ENCODE measurements around the gene CDYL2. TPM values are rescaled to one million over a fixed set of nuclear protein-coding genes. Genes with fewer than 3 reads are reported as not detected.

CDYL2 gene
- total and polyA plus RNA-seq, 2 experiments from 2014 or later: 0.74 to 0.95 TPM

DNA sequence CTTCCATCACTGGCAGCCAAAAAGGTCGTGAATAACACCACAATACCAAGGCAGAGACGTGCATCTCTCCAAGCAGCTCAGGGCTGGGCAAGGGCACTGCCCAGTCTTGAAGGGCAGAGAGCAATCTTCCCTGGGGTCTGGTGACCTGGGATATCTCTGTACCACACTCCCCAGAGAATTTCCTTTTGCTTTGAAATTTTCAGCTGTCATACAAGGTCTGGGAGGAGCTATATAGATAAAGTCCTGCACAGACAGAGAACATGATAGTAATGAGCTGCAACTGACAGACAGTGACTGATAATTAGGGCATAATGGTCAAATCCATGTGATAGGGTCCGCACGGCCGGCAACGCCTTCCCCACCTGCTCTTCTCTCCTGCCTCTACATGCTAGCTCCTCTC lies 195.5 kb downstream of the CDYL2 start:
- Histone ChIP-seq H3K36me3 (no peaks in the 10 kb centered on the region), H3K9me3 (ENCODE audit: low read depth) (no peaks in the 10 kb centered on the region), H3K27me3 (no peaks in the 10 kb centered on the region), H3K4me1 (ENCODE audit: low read depth) (no peaks in the 10 kb centered on the region), H3K27ac (no peak overlapping the region), H3K4me3 (no peak overlapping the region)
- TF ChIP-seq, protein P1, sequence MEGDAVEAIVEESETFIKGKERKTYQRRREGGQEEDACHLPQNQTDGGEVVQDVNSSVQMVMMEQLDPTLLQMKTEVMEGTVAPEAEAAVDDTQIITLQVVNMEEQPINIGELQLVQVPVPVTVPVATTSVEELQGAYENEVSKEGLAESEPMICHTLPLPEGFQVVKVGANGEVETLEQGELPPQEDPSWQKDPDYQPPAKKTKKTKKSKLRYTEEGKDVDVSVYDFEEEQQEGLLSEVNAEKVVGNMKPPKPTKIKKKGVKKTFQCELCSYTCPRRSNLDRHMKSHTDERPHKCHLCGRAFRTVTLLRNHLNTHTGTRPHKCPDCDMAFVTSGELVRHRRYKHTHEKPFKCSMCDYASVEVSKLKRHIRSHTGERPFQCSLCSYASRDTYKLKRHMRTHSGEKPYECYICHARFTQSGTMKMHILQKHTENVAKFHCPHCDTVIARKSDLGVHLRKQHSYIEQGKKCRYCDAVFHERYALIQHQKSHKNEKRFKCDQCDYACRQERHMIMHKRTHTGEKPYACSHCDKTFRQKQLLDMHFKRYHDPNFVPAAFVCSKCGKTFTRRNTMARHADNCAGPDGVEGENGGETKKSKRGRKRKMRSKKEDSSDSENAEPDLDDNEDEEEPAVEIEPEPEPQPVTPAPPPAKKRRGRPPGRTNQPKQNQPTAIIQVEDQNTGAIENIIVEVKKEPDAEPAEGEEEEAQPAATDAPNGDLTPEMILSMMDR (IDR thresholded peaks at IDR 0.05; ENCODE audit: low read depth, low read length): no peak
- no peak for DNase-seq (ENCODE audit: low read depth in 1 of 2, low spot score in 1 of 2)

DNA sequence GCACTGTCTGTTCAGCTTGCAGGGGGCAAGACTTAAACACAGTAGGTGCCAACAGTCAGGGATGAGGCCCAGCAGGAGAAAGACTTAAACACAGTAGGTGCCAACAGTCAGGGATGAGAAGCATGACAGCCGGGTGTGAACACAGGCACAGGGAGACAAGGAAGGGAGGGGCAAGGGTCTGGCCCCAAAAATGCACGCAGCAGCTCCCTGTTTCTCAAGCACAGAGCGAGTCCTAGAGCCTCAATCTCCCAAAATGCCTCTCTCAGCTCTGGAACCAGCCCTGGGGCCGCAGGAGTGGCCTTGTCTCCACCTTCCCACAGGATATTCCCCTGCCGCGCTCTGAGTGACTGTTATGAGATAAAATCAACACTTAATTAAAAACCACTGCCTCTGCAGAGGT lies 197.2 kb downstream of the CDYL2 start:
- H3K9me3 ChIP-seq (ENCODE audit: low read depth): no peaks in the 10 kb centered on the region
- no peak for DNase-seq (ENCODE audit: low read depth in 1 of 2, low spot score in 1 of 2)

DNA sequence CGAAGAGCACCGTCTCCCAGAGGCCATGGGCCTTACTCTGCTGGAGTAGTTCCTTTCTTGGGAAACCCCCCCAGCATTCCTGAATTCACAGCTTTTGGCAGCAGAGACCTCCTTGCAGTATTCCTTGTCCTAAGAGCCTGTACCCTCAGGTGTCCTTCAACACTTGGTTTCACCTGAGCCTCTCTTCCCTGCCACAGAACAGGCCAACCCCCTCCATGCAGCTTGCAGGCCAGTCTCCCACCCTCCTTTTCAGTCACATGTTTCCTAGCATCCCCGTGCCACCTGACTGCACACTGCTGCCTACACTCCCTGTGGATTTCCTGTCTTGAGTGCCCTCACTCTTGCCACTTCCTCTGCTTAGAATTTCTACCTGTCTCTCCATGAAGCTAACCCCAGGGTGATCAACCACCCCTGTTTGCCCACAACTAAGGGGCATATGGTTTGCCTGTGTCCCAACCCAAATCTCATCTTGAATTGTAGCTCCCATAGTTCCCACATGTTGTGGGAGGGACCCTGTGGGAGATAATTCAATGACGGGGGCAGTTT lies 198.1 kb downstream of the CDYL2 start:
- Histone ChIP-seq H3K36me3 (no peaks in the 10 kb centered on the region), H3K27ac (no peak overlapping the region), H3K4me1 (ENCODE audit: low read depth) (no peaks in the 10 kb centered on the region), H3K9me3 (ENCODE audit: low read depth) (no peaks in the 10 kb centered on the region), H3K4me3 (no peak overlapping the region), H3K27me3 (no peaks in the 10 kb centered on the region)
- TF ChIP-seq, protein P1 (IDR thresholded peaks at IDR 0.05; ENCODE audit: low read depth, low read length): no peak
- no peak for DNase-seq (ENCODE audit: low read depth in 1 of 2, low spot score in 1 of 2)

More for the DNA sequence above, 197.2 kb downstream of the CDYL2 start:
- Histone ChIP-seq H3K4me1 (ENCODE audit: low read depth) (no peaks in the 10 kb centered on the region), H3K4me3 (no peak overlapping the region), H3K27ac (no peak overlapping the region), H3K36me3 (no peaks in the 10 kb centered on the region), H3K27me3 (no peaks in the 10 kb centered on the region)
- TF ChIP-seq, protein P1 (IDR thresholded peaks at IDR 0.05; ENCODE audit: low read depth, low read length): no peak

DNA sequence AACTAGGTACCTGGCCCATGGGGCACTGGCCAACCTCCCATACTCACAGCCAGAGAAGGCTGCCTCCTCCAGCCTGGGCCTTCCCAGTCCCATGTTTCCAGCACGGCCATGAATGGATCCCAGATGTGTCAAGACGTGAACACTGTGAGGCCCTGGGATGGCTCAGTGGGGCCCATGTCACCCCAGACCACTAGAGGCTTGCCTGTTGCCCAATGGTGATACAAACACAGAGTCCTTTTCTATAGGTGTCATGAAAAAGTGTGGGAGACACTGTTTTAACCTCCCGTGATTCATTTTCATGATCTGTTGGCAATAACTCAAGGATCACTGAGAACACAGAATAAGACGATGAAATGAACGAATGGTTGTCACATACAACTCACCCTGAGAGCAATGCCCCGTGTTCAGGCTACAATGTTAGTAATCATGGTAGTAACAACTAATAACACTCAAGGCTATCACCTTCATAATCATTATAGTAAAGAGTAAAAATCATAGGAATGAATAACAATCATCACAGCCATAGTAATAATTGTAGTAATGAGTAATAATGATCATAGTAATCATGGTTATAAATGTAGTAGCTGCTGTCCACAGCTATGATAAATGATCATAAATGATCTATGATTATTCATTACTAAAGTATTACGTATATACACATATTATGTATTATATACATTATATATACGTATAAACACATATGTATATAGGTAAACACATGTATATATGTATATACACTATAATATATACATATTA lies 199.6 kb downstream of the CDYL2 start:
- Histone ChIP-seq H3K27me3 (no peaks in the 10 kb centered on the region), H3K36me3 (no peaks in the 10 kb centered on the region), H3K9me3 (ENCODE audit: low read depth) (no peaks in the 10 kb centered on the region), H3K4me1 (ENCODE audit: low read depth) (no peaks in the 10 kb centered on the region), H3K27ac (no peak overlapping the region), H3K4me3 (no peak overlapping the region)
- DNase-seq (ENCODE audit: low read depth in 1 of 2, low spot score in 1 of 2): no peak
- TF ChIP-seq, protein P1 (IDR thresholded peaks at IDR 0.05; ENCODE audit: low read depth, low read length): no peak

DNA sequence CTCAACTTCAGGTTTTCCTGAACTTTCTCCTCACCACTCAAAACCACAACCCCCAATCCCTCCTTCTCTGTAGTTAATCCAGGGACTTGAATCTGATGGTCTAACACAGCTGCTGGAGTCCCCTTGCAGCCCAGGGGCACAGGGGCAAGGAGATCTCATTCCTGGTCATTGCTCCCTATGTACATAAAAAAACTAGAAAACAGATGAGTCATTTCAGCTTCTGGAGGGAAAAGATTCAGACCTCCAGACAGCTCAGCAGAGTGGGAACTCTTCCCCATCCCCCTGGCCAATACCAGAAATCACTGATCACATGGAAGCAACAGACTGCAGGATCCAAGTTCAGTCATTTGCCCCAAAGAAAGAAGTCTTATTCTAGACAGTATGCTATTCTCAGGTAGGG lies 201.5 kb downstream of the CDYL2 start:
- no peaks in the 10 kb centered on the region for H3K9me3 ChIP-seq (ENCODE audit: low read depth)
- DNase-seq (ENCODE audit: low read depth in 1 of 2, low spot score in 1 of 2): no peak
- H3K36me3 ChIP-seq: no peaks in the 10 kb centered on the region
- H3K27ac ChIP-seq: no peak overlapping the region
- no peaks in the 10 kb centered on the region for H3K4me1 ChIP-seq (ENCODE audit: low read depth)
- TF ChIP-seq, protein P1 (IDR thresholded peaks at IDR 0.05; ENCODE audit: low read depth, low read length): no peak
- no peak overlapping the region for H3K4me3 ChIP-seq
- no peaks in the 10 kb centered on the region for H3K27me3 ChIP-seq

Measured in cardiac muscle cell (in vitro differentiated cells and primary cell).